ENCODE results near the gene SMIM33. TPM values are rescaled to one million over a fixed set of nuclear protein-coding genes. Genes with fewer than 3 reads are reported as not detected.

SMIM33 gene
- total and polyA plus RNA-seq, 2 of the 13 experiments (the other 11 are each of a cell fraction or from before 2014, with no cell fraction given): not detected

- TF ChIP-seq HCFC1 (IDR thresholded peaks at IDR 0.05; ENCODE audit: low read depth, low read length) (peak; percentile 91), NR0B2 (CRISPR knock-in tag; IDR thresholded peaks at IDR 0.05) (0 out of 2 replicates have a peak, but pooled peaks have one; percentile 44), ATF7-NPFF (CRISPR knock-in tag; IDR thresholded peaks at IDR 0.05; ENCODE audit: low read depth) (peak; percentile 66; the same call in 1 of the 2 replicates), FOXM1 (CRISPR knock-in tag; IDR thresholded peaks at IDR 0.05) (no peak), ZEB1 (IDR thresholded peaks at IDR 0.05; ENCODE audit: insufficient replicate concordance, low read depth) (peak; percentile 11), MAZ (IDR thresholded peaks at IDR 0.05; ENCODE audit: borderline replicate concordance, low read depth, low read length) (no peak), MAZ (CRISPR knock-in tag; IDR thresholded peaks at IDR 0.05; ENCODE audit: low read depth) (peak; percentile 73; the same call in 1 of the 2 replicates), KAT7 (CRISPR knock-in tag; IDR thresholded peaks at IDR 0.05; ENCODE audit: borderline replicate concordance) (peak; percentile 83; the same call in 1 of the 2 replicates), ZNF335 (CRISPR knock-in tag; IDR thresholded peaks at IDR 0.05) (peak; percentile 78; the same call in 1 of the 2 replicates), NAIF1 (CRISPR knock-in tag; IDR thresholded peaks at IDR 0.05; ENCODE audit: borderline replicate concordance) (no peak), GMEB1 (CRISPR knock-in tag; IDR thresholded peaks at IDR 0.05; ENCODE audit: borderline replicate concordance) (peak; percentile 90), FIP1L1 (IDR thresholded peaks at IDR 0.05; ENCODE audit: borderline replicate concordance, insufficient read depth, low read depth, low read length) (no peak), RAD21 (CRISPR knock-in tag; IDR thresholded peaks at IDR 0.05) (0 out of 2 replicates have a peak, but pooled peaks have one; percentile 19), ZSCAN25 (CRISPR knock-in tag; IDR thresholded peaks at IDR 0.05) (no peak), MLLT10 (CRISPR knock-in tag; IDR thresholded peaks at IDR 0.05) (no peak), ZNF710 (CRISPR knock-in tag; IDR thresholded peaks at IDR 0.05; ENCODE audit: borderline replicate concordance) (peak; percentile 60; the same call in 1 of the 2 replicates)
- TF ChIP-seq, protein P1, sequence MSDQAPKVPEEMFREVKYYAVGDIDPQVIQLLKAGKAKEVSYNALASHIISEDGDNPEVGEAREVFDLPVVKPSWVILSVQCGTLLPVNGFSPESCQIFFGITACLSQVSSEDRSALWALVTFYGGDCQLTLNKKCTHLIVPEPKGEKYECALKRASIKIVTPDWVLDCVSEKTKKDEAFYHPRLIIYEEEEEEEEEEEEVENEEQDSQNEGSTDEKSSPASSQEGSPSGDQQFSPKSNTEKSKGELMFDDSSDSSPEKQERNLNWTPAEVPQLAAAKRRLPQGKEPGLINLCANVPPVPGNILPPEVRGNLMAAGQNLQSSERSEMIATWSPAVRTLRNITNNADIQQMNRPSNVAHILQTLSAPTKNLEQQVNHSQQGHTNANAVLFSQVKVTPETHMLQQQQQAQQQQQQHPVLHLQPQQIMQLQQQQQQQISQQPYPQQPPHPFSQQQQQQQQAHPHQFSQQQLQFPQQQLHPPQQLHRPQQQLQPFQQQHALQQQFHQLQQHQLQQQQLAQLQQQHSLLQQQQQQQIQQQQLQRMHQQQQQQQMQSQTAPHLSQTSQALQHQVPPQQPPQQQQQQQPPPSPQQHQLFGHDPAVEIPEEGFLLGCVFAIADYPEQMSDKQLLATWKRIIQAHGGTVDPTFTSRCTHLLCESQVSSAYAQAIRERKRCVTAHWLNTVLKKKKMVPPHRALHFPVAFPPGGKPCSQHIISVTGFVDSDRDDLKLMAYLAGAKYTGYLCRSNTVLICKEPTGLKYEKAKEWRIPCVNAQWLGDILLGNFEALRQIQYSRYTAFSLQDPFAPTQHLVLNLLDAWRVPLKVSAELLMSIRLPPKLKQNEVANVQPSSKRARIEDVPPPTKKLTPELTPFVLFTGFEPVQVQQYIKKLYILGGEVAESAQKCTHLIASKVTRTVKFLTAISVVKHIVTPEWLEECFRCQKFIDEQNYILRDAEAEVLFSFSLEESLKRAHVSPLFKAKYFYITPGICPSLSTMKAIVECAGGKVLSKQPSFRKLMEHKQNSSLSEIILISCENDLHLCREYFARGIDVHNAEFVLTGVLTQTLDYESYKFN (CRISPR knock-in tag; conservative IDR thresholded peaks at IDR 0.05): peak; percentile 41
Observed at GRCh38 chr5:139439013-139439903, 31.5 kb upstream of the SMIM33 start, which contains the start of gene DNAJC18 (continued).

Data from HepG2 (cell line).